Neutrophil (primary cell): ENCODE data around the gene PYM1.
"Not testable (repeated sequence)": the region's sequence is repeated elsewhere in the genome, so short reads cannot be mapped to it uniquely, and the experiment has no call there.

Experiments used
- H3K27ac ChIP-seq: fragments of 200-600 bp; sonication (generic); 2 replicates; pipeline ENCODE4 v1.5.1; 2016; ENCODE audit warnings: mild to moderate bottlenecking, moderate library complexity
- H3K27me3 ChIP-seq: fragments of 200-600 bp; sonication (generic); 2 replicates; pipeline ENCODE4 v1.6.0; 2016; ENCODE audit warnings: mild to moderate bottlenecking
- H3K36me3 ChIP-seq: fragments of 200-600 bp; sonication (generic); 2 replicates; pipeline ENCODE4 v1.5.1; 2017
- H3K4me1 ChIP-seq, 2 experiments: fragments of 200-600 bp in 1 of 2; sonication (generic) in 1 of 2; 1 replicate in 1 of 2; 2 replicates in 1 of 2; pipeline versions ENCODE4 v1.5.1 to v1.6.1; 2013 to 2016; ENCODE audit warnings: low read depth in 1 of 2, low read length in 1 of 2, mild to moderate bottlenecking in 1 of 2, moderate library complexity in 1 of 2; ENCODE audit not compliant: control insufficient read depth in 1 of 2, insufficient read depth in 1 of 2
- H3K4me3 ChIP-seq, 2 experiments: fragments of 200-600 bp in 1 of 2; sonication (generic) in 1 of 2; 1 replicate in 1 of 2; 2 replicates in 1 of 2; pipeline ENCODE4 v1.5.1; 2013 to 2016; ENCODE audit warnings: low read depth in 1 of 2, low read length in 1 of 2, mild to moderate bottlenecking in 1 of 2, moderate library complexity in 1 of 2
- H3K9me3 ChIP-seq: fragments of 200-600 bp; sonication (generic); 2 replicates; pipeline ENCODE4 v1.5.1; 2016
- TF ChIP-seq, protein P1 (sequence below): fragments of 200-600 bp; sonication (generic); IDR thresholded peaks from 2 replicates; pipeline ENCODE4 v1.5.1; 2016; ENCODE audit warnings: antibody characterized with exemption

Gene PYM1

DNA sequence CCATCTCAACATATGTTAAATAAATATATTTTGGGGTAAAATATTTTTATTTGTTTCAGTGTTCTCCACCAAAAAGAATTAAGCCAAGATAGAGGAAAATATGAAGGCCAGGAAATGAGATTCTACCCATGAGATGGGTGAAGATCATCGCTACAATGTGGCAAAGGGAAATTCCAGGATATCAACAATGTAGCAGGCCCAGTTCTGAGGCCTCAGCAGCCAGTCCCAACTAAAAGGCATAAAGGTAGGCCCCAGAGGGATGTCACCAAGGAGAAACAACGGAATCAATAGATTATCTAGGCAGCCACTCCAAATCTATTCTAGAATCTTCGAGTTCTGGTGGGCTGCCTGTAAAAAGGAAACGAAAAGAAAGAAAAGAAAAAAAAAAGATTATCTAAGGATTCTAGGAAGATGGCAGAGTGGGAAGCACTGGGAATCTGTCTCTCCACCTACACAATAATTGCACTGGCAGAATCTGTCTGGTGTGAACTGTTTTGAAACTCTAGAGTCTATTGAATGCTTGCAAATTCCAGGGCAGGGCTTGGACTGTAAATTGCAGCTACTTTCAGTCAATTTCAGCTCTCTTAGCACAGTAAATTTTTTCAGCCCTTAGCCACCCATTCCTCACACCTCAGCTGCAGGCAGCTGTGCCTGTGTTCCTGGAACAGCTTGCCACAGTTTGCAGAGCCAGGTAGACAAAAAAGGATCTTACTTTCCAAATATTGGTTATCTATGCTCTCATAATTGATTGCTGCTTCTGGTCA lies 51.8 kb downstream of the PYM1 start:
- Histone ChIP-seq H3K4me1 (no peaks in the 10 kb centered on the region), H3K27me3 (no peaks in the 10 kb centered on the region), H3K36me3 (no peaks in the 10 kb centered on the region), H3K9me3 (no peaks in the 10 kb centered on the region), H3K27ac (no peak overlapping the region), H3K4me3 (no peak overlapping the region)
- TF ChIP-seq, protein P1, sequence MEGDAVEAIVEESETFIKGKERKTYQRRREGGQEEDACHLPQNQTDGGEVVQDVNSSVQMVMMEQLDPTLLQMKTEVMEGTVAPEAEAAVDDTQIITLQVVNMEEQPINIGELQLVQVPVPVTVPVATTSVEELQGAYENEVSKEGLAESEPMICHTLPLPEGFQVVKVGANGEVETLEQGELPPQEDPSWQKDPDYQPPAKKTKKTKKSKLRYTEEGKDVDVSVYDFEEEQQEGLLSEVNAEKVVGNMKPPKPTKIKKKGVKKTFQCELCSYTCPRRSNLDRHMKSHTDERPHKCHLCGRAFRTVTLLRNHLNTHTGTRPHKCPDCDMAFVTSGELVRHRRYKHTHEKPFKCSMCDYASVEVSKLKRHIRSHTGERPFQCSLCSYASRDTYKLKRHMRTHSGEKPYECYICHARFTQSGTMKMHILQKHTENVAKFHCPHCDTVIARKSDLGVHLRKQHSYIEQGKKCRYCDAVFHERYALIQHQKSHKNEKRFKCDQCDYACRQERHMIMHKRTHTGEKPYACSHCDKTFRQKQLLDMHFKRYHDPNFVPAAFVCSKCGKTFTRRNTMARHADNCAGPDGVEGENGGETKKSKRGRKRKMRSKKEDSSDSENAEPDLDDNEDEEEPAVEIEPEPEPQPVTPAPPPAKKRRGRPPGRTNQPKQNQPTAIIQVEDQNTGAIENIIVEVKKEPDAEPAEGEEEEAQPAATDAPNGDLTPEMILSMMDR: no peak

DNA sequence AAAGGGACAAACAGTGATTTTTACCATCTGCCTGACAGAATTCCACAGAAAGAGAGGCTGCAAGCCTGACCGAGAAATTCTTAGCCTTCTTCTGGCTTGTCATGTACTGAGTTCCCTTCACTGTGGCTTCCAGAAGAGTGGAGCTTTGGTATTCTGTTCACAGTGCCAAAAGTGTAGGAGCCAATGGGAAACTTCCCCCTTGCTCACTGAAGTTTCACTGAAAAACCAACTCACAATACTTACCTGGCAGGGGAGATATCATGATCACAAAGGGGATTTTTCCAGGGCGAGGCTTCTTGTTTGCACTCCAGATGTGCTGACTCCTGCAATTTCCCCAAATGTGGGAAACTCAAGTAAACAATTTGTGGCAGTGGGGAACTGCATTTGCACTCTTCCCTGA lies 53.3 kb downstream of the PYM1 start:
- H3K36me3 ChIP-seq: no peaks in the 10 kb centered on the region

DNA sequence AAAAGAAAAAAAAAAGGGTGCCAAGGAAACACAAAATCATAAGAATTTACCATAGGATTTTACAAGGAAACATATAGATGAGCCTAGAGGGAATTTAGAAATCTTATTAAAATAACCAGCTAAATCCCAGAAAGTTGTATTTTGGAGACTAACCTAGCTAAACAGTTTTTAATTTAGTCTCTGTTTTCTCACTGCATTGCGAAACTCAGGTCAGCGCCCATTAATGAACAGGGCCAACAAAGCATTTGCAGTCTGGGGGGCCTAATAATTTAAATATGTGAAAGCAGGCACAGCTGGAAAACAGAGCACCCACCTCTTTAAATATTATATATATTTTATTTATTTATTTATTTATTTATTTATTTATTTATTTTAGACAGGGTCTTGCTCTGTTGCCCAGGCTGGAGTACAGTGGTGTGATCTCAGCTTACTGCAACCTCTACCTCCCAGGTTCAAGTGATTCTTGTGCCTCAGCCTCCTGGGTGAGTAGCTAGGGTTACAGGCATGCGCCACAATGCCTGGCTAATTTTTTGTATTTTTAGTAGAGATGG lies 61.2 kb downstream of the PYM1 start:
- not testable (repeated sequence) for H3K4me3 ChIP-seq, H3K27me3 ChIP-seq, H3K4me1 ChIP-seq, H3K36me3 ChIP-seq, H3K27ac ChIP-seq, H3K9me3 ChIP-seq

More for the DNA sequence above, 53.3 kb downstream of the PYM1 start:
- TF ChIP-seq, protein P1: no peak
- no peaks in the 10 kb centered on the region for H3K27me3 ChIP-seq
- H3K4me3 ChIP-seq: no peak overlapping the region
- H3K9me3 ChIP-seq: no peaks in the 10 kb centered on the region
- H3K27ac ChIP-seq: no peak overlapping the region
- H3K4me1 ChIP-seq: no peaks in the 10 kb centered on the region

DNA sequence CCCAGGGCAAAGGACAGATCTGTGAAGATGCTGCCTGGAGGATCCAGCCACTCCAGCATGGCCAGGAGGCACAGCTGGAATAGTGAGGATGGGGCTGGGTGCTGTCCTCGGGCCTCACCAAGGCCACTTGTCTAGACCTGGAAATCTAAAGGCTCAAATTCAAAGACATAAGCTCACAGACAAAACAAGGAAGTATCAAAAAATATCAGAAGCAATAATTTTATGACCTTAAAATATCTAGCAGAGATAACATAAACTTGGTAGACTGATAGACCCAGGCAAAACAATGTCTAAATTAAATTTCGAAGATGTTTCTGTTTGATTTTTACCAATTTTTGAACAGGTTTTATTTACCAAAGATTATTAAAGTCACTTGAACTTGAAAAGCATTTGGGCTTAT lies 62.4 kb downstream of the PYM1 start:
- H3K27ac ChIP-seq: no peak overlapping the region
- no peaks in the 10 kb centered on the region for H3K9me3 ChIP-seq
- no peaks in the 10 kb centered on the region for H3K27me3 ChIP-seq
- H3K4me1 ChIP-seq: no peaks in the 10 kb centered on the region
- no peak overlapping the region for H3K4me3 ChIP-seq
- H3K36me3 ChIP-seq: no peaks in the 10 kb centered on the region
- TF ChIP-seq, protein P1: no peak

DNA sequence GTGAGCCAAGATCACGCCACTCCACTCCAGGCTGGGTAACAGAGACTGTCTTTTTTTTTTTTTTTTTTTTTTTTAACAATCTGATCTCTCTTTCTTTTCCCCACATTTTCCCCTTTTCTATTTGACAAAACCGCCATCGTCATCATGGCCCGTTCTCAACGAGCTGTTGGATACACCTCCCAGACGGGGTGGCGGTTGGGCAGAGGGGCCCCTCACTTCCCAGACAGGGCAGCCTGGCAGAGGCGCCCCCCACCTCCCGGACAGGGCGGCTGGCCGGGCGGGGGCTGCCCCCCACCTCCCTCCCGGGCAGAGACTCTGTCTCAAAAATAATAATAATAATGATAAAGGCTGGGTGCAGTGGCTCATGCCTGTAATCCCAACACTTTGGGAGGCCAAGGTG lies 64.8 kb downstream of the PYM1 start:
- not testable (repeated sequence) for H3K4me1 ChIP-seq, H3K27me3 ChIP-seq, H3K9me3 ChIP-seq, H3K4me3 ChIP-seq, H3K27ac ChIP-seq, H3K36me3 ChIP-seq

DNA sequence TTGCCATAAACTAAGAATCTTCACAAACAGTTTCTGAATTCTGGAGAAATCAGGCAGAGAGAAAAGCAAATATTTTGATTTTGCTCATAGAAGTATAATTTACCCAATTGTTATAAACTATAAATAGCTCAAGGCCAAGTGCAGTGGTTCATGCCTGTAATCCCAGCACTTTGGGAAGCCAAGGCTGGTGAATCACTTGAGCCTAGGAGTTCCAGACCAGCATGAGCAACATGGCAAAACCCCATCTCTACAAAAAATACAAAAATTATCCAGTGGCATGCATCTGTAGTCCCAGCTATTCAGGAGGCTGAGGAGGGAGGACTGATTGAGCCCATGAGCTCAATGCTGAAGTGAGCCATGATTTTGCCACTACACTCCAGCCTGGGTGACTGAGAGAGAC lies 65.4 kb downstream of the PYM1 start:
- TF ChIP-seq, protein P1: no peak
- no peak overlapping the region for H3K27ac ChIP-seq
- H3K9me3 ChIP-seq: no peaks in the 10 kb centered on the region
- H3K36me3 ChIP-seq: no peaks in the 10 kb centered on the region
- H3K4me3 ChIP-seq: no peak overlapping the region
- H3K27me3 ChIP-seq: no peaks in the 10 kb centered on the region
- H3K4me1 ChIP-seq: no peaks in the 10 kb centered on the region
